ENCODE data around the gene EP400.
A peak's percentile ranks its signal among the peaks of the same experiment; 100 is the strongest.
"Not testable (repeated sequence)": the region's sequence is repeated elsewhere in the genome, so short reads cannot be mapped to it uniquely, and the experiment has no call there.

EP400 gene

DNA sequence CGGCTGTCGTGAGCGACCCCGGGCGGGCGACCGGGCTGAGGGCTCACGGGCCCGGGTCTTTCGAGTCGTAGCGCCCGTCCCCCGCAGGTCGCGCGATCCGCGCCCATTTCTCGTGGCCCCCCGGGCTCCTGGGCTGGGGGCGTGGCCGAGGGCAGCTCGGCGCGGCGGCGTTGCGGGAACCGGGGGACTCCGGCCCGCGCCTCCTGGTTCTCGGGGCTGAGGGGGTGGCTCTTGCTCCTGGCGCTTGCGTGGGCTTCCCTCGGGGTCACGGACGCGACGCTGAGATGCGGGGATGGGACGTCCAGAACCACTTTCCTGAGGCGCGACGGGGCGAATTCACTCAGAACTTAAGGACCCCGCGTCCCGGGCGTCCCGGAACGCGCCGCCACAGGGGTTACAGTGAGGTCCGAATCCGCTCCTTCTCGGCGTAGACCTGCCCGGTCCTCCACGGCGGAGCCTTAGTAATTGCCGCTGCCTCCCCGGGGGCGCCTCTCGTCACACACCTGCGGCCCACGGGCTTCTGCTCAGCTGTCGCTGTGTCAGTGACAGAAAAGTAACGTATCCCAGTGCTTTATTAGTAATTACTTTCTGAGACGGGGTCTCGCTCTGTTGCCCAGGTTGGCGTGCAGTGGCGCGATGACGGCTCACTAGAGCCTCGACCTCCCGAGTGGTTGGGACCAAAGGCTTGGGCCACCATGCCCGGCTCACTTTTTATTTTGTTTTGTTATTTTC is 606 bp downstream of the EP400 start:
- peak; percentile 28 for DNase-seq (ENCODE audit: low read depth)

DNA sequence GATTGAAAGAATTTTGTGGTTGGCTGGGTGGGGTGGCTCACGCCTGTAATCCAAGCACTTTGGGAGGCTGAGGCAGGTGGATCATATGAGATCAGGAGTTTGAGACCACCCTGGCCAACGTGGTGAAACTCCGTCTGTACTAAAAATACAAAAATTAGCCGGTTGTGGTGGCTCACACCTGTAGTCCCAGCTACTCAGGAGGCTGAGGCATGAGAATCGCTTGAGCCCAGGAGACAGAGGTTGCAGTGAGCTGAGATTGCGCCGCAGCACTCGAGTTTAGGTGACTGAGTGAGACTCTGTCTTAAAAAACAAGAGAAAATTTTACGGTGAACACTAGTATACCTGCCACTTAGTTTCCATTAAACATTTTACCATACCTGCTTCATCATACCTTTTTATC is 4.1 kb downstream of the EP400 start:
- DNase-seq (ENCODE audit: low read depth), result not testable (repeated sequence)

GRCh38 chr12:131954460-131954859 is 4.7 kb downstream of the EP400 start:
- not testable (repeated sequence) for DNase-seq (ENCODE audit: low read depth)

DNA sequence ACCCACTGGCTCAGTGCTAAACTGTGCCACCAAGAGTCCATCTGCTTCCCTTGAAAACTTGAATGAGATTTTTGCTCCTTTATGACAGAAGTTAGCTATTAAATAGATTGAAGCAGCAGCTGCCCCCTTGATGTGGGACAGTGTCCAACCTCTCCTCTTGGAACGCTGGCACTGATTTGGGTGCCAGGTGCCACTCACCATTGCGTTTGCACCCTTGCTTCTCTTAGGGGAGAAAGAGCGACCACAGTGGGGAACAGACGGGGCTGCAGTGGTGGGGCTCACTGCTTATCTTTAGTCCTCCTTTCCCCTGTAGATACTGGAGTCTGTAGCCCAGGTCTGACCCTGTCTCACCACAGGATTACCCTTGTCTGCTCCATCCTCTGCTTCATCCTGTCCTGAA is 9.4 kb downstream of the EP400 start:
- no peak for DNase-seq (ENCODE audit: low read depth)

GRCh38 chr12:131959641-131960589 is 10.2 kb downstream of the EP400 start:
- no peak for DNase-seq (ENCODE audit: low read depth)

DNA sequence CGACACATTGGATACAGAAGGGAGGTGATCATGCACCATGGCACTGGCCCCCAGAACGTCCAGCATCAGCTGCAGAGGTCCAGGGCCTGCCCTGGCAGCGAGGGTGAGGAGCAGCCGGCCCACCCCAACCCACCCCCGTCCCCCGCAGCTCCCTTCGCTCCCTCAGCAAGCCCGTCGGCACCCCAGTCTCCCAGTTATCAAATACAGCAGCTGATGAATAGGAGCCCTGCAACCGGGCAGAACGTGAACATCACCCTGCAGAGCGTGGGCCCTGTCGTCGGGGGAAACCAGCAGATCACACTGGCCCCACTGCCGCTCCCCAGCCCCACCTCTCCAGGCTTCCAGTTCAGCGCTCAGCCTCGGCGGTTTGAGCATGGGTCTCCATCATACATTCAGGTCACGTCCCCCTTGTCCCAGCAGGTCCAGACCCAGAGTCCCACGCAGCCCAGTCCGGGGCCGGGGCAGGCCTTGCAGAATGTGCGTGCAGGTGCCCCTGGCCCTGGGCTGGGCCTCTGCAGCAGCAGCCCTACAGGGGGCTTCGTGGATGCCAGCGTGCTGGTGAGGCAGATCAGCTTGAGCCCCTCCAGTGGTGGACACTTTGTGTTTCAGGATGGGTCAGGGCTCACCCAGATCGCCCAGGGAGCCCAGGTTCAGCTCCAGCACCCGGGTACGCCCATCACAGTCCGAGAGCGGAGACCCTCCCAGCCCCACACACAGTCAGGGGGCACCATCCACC is 11.0 kb downstream of the EP400 start:
- not testable (repeated sequence) for DNase-seq (ENCODE audit: low read depth)

- not testable (repeated sequence) for DNase-seq (ENCODE audit: low read depth)
Measured at GRCh38 chr12:131961328-131961727, 11.6 kb downstream of the EP400 start.

- DNase-seq (ENCODE audit: low read depth), result no peak
Measured at GRCh38 chr12:131962069-131962468, 12.3 kb downstream of the EP400 start.

DNA sequence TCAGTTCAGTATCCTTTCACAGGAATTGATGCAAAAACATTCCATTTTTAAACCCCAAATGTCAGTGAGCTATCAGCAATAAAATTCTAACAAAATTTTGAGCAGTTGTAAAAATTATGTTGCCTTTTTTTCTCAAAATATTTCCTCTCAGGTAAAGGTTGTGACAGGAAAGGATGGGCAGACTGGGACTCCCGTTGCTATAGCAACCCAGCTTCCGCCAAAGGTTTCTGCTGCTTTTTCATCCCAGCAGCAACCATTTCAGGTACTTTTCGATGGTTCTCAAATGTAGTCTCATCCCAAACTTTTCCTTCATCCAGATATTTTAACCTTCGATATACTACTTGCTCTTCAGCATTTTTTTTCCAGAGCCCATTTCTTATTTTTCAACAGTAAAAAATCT is 13.6 kb downstream of the EP400 start:
- no peak for DNase-seq (ENCODE audit: low read depth)

GRCh38 chr12:131965073-131965472 is 15.3 kb downstream of the EP400 start:
- DNase-seq (ENCODE audit: low read depth), result no peak

GRCh38 chr12:131971226-131971625 is 21.5 kb downstream of the EP400 start:
- DNase-seq (ENCODE audit: low read depth), result no peak

GRCh38 chr12:131975228-131975627 is 25.5 kb downstream of the EP400 start:
- no peak for DNase-seq (ENCODE audit: low read depth)

DNA sequence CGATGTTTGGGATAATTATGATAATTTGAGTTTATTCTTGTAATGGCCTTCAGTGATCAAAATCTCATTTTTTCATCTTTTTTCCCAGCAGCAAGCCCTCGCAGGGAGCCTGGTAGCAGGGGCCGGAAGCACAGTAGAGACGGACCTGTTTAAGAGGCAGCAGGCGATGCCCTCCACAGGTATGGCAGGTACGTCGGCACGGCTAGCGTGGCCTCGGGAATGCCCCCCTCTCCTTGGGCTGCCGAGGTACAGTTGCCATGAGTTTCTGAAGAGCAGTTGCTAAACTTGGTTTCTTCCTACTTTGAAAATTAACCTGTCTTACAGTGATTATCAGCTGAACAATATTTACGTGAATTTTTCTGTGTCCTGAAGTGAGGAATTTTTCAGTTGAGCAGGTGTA is 29.9 kb downstream of the EP400 start:
- DNase-seq (ENCODE audit: low read depth), result no peak

DNA sequence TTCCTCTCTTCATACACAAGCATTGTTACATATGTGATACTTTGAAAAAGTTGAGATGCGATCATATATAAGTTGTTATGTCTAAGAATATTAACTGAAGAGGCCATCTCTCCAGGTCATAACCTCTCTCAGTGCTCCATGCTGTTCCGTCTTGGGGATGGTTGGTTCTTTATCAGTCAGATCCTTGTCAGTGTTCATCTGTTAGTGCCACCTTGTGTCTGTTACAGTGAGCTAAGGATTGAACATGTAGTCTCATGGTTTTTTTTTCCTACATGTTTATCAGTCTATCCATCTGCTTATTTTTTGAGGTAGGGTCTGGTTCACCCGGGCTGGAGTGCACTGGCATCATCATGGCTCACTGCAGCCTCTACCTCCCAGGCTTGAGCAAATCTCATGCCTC is 30.5 kb downstream of the EP400 start:
- no peak for DNase-seq (ENCODE audit: low read depth)

- no peak for DNase-seq (ENCODE audit: low read depth)
Measured at GRCh38 chr12:131981388-131981787, 31.6 kb downstream of the EP400 start.

- DNase-seq (ENCODE audit: low read depth), result no peak
Measured at GRCh38 chr12:131982041-131982440, 32.3 kb downstream of the EP400 start.

- no peak for DNase-seq (ENCODE audit: low read depth)
Measured at GRCh38 chr12:131983026-131983425, 33.3 kb downstream of the EP400 start.

- no peak for DNase-seq (ENCODE audit: low read depth)
Measured at GRCh38 chr12:131983554-131983953, 33.8 kb downstream of the EP400 start.

DNA sequence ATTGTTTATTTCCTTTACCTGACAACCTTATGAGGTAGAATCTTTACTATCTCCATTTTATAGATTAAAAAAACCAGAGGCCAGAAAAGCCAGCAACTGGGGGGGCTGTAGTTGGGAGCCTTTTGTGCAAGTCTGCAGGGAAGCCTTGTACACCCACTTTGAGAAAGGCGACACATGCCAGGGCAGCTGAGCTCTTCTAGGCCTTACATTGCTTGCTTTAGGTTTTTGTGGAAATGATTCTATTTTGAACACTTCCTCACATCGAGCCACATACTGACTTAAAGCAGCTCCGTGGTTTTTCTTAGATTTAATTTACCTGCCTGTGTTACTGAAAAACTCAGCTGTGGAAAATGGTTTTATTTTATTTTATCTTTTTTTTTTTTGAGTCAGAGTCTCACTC is 34.6 kb downstream of the EP400 start:
- no peak for DNase-seq (ENCODE audit: low read depth)

- DNase-seq (ENCODE audit: low read depth), result not testable (repeated sequence)
Measured at GRCh38 chr12:131985510-131985875, 35.8 kb downstream of the EP400 start.

GRCh38 chr12:131986361-131986760 is 36.6 kb downstream of the EP400 start:
- no peak for DNase-seq (ENCODE audit: low read depth)

- no peak for DNase-seq (ENCODE audit: low read depth)
Measured at GRCh38 chr12:131986910-131987309, 37.2 kb downstream of the EP400 start.
